Activated CD8-positive, alpha-beta memory T cell treated with anti-CD3 and anti-CD28 coated beads, Interleukin-2, amount 50 U/mL, for 1 hour (primary cell): Measurements from ENCODE around the gene DCLK1.

Source experiments
- DNase-seq: peaks from one replicate; pipeline ENCODE4 v3.0.0-alpha.2; 2020; ENCODE audit errors: extremely low read depth

DCLK1 gene

GRCh38 chr13:35761440-35762252, 369.5 kb downstream of the DCLK1 start:
- no peak for DNase-seq

DNA sequence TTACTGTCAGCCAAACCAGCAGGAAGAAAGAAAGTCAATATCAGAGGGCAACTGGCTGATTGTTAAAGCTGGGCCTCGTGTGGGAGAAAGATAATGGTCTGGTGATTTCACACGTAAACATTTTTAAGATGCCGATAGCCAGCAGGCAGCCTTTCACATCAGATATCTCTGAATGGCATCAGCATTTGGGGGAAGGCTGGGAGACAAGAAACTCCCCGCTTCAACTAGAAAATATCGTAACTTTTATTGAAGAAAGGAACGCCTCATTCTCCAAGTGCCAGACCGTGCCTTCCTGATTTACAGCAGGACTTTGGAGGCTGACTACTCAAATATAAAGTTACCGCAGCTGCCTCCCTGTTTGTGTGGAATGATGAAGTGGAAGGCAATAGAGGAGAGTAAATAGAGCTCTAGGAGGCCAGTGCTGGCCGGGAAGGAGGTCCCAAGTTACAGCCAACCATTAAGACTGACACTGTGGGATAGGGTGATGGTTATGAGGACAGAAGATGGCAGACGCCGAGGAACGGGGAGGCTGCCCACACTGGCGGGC, 370.4 kb downstream of the DCLK1 start:
- DNase-seq: no peak

DNA sequence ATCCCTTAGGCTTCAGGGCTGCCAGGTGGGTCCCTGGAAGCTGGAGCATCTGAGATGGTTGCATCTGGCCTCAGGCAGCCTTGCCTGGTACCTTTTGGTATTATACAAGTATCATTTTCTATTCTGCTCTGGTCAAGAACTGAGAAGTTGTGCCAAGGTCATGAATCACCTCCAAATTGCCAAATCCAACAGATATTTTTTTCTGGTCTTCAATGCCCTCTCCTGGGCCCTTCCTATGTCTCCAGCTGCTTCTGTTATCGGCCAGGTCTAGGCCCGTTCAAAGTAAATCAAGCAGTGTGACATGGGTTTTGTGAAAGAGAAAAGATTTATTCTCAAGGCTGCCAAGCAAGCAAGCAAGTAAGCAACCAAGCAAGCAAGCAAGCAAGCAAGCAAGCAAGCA, 383.6 kb downstream of the DCLK1 start:
- DNase-seq: no peak

GRCh38 chr13:35744566-35745178, 386.5 kb downstream of the DCLK1 start:
- no peak for DNase-seq

GRCh38 chr13:35744144-35744543, 387.0 kb downstream of the DCLK1 start:
- no peak for DNase-seq

DNA sequence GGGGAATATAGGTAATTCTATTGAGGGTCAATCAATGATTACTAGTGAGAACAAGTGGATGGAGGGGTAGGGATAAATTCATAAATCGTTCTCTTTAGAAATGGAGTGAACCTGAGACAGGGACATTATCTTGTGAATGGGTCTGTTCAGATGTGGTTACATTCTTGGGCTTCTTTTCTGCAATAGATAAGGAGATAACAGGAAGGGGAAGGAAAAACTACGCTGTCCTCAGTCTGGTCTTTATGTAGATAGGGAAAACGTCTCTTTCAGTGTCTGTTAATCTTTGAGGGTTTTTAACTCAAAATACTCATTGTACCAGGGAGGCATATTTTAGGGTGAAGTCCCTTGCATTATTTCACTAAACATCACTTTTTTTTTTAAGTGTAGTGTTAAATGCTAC, 388.0 kb downstream of the DCLK1 start:
- DNase-seq: no peak

GRCh38 chr13:35741657-35742056, 389.5 kb downstream of the DCLK1 start:
- DNase-seq: no peak

DNA sequence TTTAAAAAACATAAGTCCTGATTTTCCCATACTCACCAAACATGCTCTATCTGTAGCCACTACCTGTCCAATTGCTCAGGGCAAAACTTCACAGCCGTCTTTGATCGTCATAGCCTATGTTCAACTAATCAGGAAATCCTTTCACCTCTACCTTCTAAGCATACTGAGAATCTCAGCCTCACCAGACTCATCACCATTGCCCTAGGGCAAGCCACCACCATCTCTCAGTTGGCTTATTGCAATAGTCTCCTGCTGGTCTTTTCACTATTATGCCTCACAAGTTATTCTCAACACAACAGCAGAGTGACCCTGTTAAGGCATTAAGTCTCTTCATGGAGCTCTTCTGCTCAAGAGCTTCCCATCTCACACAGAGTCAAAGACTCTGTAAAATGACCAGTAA, 394.3 kb downstream of the DCLK1 start:
- DNase-seq: no peak

DNA sequence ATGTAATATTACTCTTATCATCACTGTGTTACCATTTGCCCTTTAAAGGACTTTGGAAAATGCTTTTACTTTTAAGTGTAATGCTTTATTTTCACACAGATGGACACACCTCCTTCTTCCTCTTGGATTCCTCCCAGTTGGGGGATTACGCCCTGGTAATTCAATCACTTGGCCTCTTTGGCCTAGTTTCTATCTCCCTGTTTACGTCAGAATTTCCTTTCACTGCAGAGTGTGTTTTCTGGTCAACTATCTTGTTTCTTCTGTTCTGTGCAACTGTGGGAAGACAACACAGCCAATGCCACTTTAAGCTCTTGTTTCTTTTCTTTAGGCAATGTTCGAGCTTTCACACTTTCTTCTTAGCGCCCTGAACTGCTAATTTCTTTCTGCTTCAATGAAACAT, 397.4 kb downstream of the DCLK1 start:
- no peak for DNase-seq

DNA sequence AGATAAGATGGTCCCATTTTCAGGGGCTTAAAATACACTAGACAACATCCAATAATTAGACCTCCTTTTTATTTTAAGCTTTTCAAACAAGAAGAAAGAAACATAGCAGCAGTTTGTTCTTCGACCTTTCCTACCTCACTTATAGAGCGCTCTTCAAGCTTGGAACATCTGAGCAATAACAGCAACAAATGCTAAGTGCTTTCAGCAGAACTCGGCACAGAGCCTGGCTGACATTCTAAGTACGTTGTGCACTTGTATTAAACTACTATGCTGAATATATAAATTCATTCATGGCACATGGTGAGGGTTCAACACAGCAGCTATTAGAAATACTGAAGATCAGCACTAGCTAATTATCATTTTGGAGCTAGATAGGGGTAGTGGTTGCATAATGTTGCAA, 398.6 kb downstream of the DCLK1 start:
- DNase-seq: no peak

DNA sequence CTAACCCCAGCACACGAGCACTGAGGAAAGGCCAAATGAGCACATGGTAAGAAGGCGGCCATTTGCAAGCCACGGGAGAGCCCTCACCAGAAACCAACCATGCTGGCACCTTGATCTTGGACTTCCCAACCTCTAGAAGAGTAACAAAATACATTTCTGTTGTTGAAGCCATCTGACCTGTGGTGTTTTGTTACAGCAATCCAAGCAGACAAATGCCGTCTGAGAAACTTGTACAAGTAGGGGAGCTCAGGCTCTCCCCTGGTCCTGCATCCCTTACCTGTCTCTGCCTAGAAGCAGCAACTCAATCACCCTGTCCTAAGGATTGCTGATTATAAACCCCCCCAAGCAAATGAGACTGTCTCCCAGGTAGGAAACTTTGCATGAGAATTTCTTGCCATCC, 399.7 kb downstream of the DCLK1 start:
- no peak for DNase-seq

DNA sequence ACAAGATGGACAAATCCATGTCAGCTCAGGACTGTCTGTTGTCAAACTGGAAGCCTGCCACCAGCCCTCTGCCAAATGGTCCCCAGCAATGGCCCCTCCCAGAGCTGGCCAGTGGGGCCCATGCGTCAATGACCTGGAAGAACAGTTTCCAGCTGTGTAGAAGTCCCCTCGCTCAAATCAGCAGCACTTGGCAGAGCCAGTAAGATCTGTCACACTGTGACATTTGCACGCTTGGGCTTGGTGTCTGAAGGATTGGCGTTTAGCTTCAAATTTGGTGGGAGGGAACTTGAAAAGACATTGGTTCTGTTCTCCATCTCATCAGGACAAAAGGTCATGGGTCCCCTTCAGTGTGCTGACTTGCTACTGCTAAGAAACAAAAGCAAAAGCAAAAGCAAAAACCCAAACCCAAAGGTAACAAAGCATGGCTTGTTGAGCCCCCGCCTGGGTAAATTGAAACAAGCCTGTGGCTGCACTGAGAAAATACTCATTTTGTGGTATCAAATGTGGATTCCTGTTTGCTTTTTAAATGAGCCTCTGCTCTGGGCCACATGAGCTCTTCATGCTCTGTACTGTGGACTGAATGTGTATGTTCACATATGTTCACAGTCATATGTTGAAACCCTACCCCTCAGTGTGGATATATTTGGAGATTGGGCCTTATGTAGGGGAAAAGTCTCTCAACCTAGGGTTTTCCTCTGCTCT, 401.1 kb downstream of the DCLK1 start:
- no peak for DNase-seq

- no peak for DNase-seq
Observed at GRCh38 chr13:35727881-35728280, 403.3 kb downstream of the DCLK1 start.

DNA sequence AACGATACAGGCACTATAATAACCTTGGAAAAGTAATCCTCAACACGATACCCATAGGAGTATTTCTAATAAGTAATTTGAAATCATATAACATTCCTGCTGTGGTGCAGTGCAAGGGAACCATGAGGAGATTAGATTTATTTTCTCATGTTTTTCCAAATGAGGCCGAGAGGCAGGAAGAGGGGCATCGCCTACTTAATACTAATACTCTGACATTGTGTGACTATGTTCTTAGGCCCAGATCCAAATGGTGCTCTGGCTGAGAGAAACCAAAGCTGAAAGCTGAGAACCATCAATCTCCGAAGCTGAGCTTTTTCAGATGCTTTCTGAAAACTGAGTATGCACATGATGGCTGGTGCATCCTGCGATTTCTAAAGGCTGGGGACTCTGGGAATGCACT, 406.7 kb downstream of the DCLK1 start:
- no peak for DNase-seq

DNA sequence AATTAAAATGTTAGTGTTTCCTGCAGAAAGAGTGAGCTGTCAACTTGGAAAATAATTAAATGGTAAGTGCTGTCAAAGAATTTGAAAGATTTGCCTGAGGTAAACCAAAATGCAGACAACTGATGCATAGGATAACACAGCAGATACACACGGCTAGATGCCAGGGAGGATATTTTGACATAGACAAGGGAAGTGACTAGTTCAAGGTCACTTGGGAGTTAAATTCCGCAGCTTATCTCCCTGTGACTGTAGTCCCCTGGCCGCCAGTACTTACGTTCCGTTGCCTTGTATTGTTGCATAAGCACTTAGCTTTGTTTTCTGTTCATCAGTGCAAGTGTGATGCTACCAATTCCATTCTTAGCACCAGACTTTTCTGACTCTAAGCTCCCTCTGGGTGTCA, 407.4 kb downstream of the DCLK1 start:
- DNase-seq: no peak

GRCh38 chr13:35723053-35723461, 408.1 kb downstream of the DCLK1 start:
- no peak for DNase-seq

DNA sequence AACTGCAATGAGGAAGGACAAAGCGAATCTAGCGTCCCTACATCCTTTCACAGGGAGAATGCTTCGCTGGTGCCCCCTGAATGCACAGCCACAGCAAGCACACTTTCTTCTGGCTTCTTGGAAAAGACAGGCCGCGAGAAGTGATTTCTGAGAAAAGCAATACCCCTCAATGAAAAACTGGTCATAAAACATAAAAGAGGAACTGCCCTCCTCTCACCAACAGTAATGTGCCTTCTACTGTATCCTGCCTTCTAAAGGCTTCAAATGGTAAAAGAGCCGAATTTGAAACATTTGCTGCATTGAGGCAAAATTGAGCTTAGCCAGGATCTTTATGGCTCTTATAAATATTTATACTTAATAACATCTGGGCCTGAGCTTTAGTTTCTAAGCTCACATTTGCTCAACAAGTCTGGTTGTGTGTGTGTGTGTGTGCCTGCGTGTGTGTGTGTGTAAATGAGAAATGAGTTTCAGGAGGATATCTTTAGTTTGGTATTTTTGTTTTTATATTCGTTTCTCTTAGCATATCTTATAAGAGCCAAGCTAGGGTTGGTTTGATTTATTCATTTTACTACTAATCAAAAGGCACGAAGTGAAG, 408.6 kb downstream of the DCLK1 start:
- no peak for DNase-seq

- no peak for DNase-seq
Observed at GRCh38 chr13:35720690-35721554, 410.3 kb downstream of the DCLK1 start.

DNA sequence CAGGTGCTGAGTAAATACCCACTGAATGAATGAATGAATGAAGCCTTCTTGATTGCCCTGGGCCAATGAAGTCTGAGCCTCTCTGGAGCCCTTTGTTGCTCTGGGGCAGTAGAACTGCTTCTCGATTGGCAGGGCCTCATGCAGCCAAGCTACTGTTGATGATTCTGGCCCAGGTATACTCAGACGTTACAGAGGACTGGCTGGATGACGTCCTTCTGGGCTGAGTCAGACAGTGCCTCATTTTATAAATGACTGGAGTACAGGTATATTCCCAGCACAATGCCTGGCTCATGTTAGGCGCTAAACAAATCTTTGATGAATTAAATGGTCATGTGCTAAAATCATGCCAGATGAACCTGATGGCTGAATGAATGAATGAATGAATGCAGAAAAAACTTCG, 410.9 kb downstream of the DCLK1 start:
- DNase-seq: no peak
